IgD-negative memory B cell (primary cell): ENCODE results near the gene PDCD1LG2. TPM values are rescaled to one million over a fixed set of nuclear protein-coding genes. Genes with fewer than 3 reads are reported as not detected.

Source experiments
- H3K27ac Mint-ChIP-seq, 3 donors: one replicate each; pipeline ENCODE4 v1.8.0; 2020 to 2022; ENCODE audit warnings: mild to moderate bottlenecking in 3 of 3, mixed read lengths in 3 of 3, moderate library complexity in 1 of 3
- H3K27me3 Mint-ChIP-seq: one replicate; pipeline ENCODE4 v1.8.0; 2021; ENCODE audit warnings: mixed read lengths
- H3K36me3 Mint-ChIP-seq: one replicate; pipeline ENCODE4 v1.8.0; 2020; ENCODE audit warnings: mild to moderate bottlenecking, mixed read lengths
- H3K4me1 Mint-ChIP-seq, 3 donors: one replicate each; pipeline ENCODE4 v1.8.0; 2020 to 2022; ENCODE audit warnings: mixed read lengths in 3 of 3, mild to moderate bottlenecking in 1 of 3
- H3K4me3 Mint-ChIP-seq, 4 donors: one replicate each; pipeline ENCODE4 v1.8.0; 2020 to 2022; ENCODE audit warnings: mild to moderate bottlenecking in 4 of 4, mixed read lengths in 4 of 4, moderate library complexity in 3 of 4
- H3K9me3 Mint-ChIP-seq, 3 donors: one replicate each; pipeline ENCODE4 v1.8.0; 2020 to 2021; ENCODE audit warnings: mixed read lengths in 3 of 3, mild to moderate bottlenecking in 1 of 3
- polyA plus RNA-seq: library from polyadenylated mRNA; unstranded; fragments of 300-500 nt; fragmentation: Illumina TruSeq; gene quantifications from one replicate; pipeline ENCODE4 v1.2.3, GENCODE V29; 2021

PDCD1LG2 gene
- polyA plus RNA-seq, 1 donor from 2014 or later: 0.18 TPM

DNA sequence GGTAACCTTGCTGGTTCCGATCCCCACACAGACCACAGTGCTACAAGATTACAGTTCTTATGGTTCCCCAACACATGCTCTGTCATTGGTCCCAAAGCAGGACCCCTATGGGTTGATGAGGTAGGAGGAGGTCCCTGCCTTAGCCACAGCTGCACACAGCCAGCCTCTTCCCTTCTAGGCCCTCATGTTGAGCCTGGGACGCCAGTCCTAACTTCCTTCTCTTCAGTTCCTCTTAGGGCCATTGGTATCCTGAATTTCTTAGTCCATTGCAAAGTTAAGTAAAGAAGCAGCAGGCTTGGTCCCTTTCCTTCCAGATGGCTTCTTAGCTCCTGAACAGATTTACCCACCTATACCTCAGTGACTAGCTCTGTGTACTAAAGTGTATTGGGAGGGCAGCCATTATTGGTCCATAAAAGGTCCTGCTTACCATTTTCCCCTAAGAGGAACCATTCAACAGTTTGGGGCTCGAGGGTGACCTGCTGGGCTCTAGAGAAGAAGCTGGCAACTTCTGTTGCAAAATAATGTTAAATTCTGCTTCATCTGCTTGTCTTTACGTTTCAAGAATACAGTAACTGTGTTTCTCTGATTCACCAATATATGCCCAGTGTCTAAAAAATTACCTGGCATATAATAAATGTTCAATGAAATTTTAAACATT is 50.2 kb downstream of the PDCD1LG2 start:
- peaks cover 16 to 31% (median 27%) of the 10 kb centered on the region in 3 donors for H3K4me1 Mint-ChIP-seq
- H3K27me3 Mint-ChIP-seq: no peaks in the 10 kb centered on the region
- H3K36me3 Mint-ChIP-seq: peaks cover 2% of the 10 kb centered on the region
- H3K9me3 Mint-ChIP-seq: peaks cover 0 to 6% (median 3%) of the 10 kb centered on the region in 3 donors
- no peak overlapping the region for H3K27ac Mint-ChIP-seq
- H3K4me3 Mint-ChIP-seq: no peak overlapping the region

DNA sequence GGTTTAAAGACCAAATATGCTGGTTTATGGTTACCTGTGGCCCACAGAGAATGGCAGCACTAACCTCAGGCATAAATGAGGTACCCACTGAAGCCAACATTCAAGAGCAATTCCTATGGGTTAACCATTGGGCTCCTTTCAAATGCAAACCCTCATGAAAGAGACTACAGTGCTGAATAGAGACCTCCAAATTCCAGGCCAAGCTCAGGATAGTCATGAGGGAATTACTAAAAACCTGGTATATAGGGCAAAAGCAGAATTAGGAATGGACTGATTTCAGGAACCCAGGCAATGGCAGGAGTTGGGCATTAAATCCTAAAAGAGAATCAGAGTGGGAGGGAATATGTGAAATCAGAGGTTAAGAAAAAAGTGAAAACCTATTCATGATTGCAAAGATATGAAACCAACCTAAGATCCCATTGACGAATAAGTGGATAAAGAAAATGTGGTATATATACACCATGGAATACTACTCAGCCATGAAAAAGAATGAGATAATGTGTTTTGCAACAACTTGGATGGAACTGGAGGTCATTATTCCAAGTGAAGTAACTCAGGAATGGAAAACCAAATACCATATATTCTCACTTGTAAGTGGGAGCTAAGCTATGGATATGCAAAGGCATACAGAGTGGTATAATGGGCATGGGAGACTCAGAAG is 51.6 kb downstream of the PDCD1LG2 start:
- peaks cover 2% of the 10 kb centered on the region for H3K36me3 Mint-ChIP-seq
- H3K4me1 Mint-ChIP-seq: peaks cover 21 to 35% (median 31%) of the 10 kb centered on the region in 3 donors

DNA sequence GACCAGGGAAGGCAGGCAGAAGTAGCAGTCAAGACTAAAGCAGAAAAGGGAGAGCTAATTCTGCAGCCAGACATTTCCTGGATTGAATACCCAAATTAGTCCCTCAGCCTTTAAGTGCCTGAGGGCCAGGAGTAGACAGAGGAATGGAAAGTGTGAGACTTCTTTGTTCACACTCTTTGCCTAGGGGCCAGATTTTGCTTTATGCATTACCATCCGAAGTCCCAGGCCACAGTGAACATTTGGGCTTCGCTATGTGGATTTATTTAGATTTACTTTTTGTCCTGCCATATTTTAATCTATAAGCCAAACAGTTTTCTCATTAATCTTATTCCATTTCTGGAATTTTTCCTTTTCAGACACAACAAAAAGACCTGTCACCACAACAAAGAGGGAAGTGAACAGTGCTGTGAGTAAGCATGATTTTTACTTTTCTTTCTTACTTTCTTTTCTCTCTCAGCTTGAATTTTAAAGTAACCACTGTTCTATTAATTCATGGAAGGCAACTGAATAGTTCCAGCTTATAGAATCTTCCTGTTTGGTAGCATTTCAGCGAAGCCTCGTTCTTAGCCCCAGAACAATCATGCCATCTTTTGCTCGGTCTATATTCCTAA is 52.6 kb downstream of the PDCD1LG2 start:
- Mint-ChIP-seq H3K4me1 (peaks cover 17 to 25% (median 24%) of the 10 kb centered on the region in 3 donors), H3K27ac (no peak overlapping the region), H3K27me3 (no peaks in the 10 kb centered on the region), H3K4me3 (no peak overlapping the region), H3K36me3 (peaks cover 2% of the 10 kb centered on the region), H3K9me3 (peaks cover 0 to 6% (median 3%) of the 10 kb centered on the region in 3 donors)

More for the DNA sequence above, 51.6 kb downstream of the PDCD1LG2 start:
- Mint-ChIP-seq H3K27me3 (no peaks in the 10 kb centered on the region), H3K27ac (no peak overlapping the region), H3K4me3 (no peak overlapping the region), H3K9me3 (peaks cover 0 to 6% (median 3%) of the 10 kb centered on the region in 3 donors)

DNA sequence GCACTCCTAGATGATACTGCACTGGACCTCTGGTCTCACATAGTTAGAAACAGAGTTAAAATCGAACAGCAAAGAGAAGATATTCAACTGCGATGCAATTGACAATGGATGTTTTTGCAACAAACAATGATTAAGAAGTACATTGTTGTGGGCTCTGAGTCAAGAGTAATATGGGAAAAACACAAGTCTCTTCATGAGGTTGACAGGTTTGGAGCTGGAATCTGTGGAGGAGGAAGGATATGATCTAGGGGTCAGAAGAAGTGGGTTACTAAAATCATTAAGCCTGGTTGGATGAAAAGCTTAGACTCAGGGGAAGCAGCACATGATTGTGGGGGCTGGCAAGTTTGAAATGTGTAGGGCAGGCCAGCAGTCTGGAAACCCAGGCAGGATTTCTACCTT is 53.1 kb downstream of the PDCD1LG2 start:
- H3K9me3 Mint-ChIP-seq: peaks cover 0 to 6% (median 3%) of the 10 kb centered on the region in 3 donors
- no peaks in the 10 kb centered on the region for H3K27me3 Mint-ChIP-seq
- H3K4me3 Mint-ChIP-seq: no peak overlapping the region
- peaks cover 2% of the 10 kb centered on the region for H3K36me3 Mint-ChIP-seq
- H3K27ac Mint-ChIP-seq: no peak overlapping the region
- peaks cover 12 to 21% (median 20%) of the 10 kb centered on the region in 3 donors for H3K4me1 Mint-ChIP-seq

DNA sequence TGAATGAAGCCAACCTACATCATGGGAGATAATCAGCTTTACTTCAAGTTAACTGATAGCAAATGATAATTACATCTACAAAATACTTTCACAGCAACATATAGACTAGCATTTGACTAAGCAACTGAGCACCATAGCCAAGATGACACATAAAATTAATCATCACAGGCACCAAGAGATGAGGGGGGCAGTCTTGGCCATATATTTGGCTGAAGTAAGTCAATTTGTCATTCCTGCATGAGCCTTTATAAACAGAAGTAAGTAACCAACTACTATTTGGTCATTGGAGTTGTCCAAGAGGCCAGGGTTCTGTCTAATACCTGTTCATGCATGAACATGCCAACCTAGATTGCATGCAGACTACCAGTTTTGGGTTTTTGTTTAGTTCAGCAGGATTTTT is 53.6 kb downstream of the PDCD1LG2 start:
- Mint-ChIP-seq H3K27ac (no peak overlapping the region), H3K4me3 (no peak overlapping the region), H3K27me3 (no peaks in the 10 kb centered on the region), H3K4me1 (peaks cover 14 to 19% (median 16%) of the 10 kb centered on the region in 3 donors), H3K36me3 (peaks cover 2% of the 10 kb centered on the region), H3K9me3 (peaks cover 0 to 6% (median 3%) of the 10 kb centered on the region in 3 donors)

DNA sequence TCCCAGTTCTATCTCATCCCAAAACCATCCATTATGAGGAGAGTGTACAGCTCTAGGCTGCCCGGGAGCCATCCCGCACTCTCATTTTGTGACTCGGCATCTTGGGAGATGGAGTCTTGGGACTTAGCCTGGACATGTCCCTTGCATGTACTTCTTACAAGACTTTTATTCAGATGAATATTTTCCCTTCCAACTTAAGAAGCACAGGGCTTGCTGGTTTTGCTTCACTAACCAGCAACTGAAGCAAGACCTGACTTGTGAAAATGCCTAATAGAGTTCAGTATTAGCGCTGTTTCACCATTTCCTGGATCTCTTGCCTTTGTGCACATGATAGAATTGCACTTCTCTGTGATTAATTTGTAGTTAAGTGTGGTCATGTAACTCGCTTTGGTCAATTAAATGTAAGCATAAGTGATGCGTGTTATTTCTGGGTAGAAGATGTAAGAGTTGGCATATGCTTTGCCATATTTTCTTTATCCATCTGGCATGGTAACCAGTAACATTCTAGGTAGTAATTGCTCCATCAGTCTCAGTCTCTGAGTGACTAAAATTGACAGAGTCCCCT is 55.8 kb downstream of the PDCD1LG2 start:
- Mint-ChIP-seq H3K27ac (no peak overlapping the region), H3K27me3 (no peaks in the 10 kb centered on the region)

DNA sequence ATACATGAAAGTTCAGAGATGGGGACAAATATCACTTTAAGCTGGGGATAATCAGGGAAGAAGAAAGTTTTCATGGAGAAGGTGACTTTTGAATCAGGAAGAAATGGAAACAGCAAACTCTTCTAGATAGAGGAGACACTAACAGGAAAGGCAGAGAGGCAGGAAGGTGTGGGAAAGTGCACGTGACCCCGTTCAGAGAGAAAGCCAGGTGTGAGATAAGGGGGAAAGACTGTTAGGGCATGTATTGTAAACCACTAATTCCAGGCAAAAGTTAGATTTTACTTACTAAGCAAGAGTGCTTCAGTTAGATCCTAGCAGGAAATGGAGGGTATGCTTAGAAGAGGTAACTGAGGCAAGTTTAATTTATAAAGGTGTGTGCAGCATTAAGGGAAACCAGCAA is 58.5 kb downstream of the PDCD1LG2 start:
- H3K27me3 Mint-ChIP-seq: no peaks in the 10 kb centered on the region
- peaks cover 6 to 14% (median 11%) of the 10 kb centered on the region in 3 donors for H3K4me1 Mint-ChIP-seq
- no peak overlapping the region for H3K4me3 Mint-ChIP-seq
- peaks cover 4% of the 10 kb centered on the region for H3K36me3 Mint-ChIP-seq
- no peak overlapping the region for H3K27ac Mint-ChIP-seq
- no peaks in the 10 kb centered on the region for H3K9me3 Mint-ChIP-seq

More for the DNA sequence above, 55.8 kb downstream of the PDCD1LG2 start:
- Mint-ChIP-seq H3K4me3 (no peak overlapping the region), H3K36me3 (peaks cover 3% of the 10 kb centered on the region), H3K4me1 (peaks cover 11 to 16% (median 11%) of the 10 kb centered on the region in 3 donors), H3K9me3 (peaks cover 0 to 6% (median 3%) of the 10 kb centered on the region in 3 donors)

DNA sequence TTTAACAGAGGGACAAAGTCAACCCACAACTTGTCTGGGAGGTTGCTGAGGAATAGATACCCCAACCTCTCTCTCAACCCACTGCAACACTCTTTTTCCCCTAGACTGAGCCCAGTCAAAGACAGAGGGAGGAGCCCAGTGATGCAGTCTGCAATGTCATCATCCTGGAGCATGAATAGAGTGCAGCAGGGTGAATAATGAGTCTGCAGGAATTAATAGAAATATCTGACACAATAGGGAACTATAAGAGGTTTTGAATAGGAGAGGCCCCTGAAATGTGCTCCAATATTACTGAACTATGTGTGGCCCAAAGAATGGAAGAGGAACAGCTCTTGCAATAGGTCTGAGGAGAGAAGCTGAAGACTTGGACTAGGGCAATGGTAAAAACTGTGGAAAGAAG is 59.1 kb downstream of the PDCD1LG2 start:
- Mint-ChIP-seq H3K4me3 (no peak overlapping the region), H3K36me3 (peaks cover 4% of the 10 kb centered on the region), H3K4me1 (peaks cover 6 to 14% (median 11%) of the 10 kb centered on the region in 3 donors)

DNA sequence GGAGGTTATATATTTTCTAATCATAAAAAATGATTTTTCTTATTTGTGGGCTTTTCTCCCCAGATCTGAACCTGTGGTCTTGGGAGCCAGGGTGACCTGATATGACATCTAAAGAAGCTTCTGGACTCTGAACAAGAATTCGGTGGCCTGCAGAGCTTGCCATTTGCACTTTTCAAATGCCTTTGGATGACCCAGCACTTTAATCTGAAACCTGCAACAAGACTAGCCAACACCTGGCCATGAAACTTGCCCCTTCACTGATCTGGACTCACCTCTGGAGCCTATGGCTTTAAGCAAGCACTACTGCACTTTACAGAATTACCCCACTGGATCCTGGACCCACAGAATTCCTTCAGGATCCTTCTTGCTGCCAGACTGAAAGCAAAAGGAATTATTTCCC is 59.6 kb downstream of the PDCD1LG2 start:
- peaks cover 0 to 2% (median 0%) of the 10 kb centered on the region in 3 donors for H3K9me3 Mint-ChIP-seq
- peaks cover 6% of the 10 kb centered on the region for H3K36me3 Mint-ChIP-seq
- no peak overlapping the region for H3K27ac Mint-ChIP-seq
- no peaks in the 10 kb centered on the region for H3K27me3 Mint-ChIP-seq
- H3K4me3 Mint-ChIP-seq: no peak overlapping the region
- H3K4me1 Mint-ChIP-seq: peaks cover 6 to 14% (median 11%) of the 10 kb centered on the region in 3 donors

More for the DNA sequence above, 59.1 kb downstream of the PDCD1LG2 start:
- Mint-ChIP-seq H3K27ac (no peak overlapping the region), H3K9me3 (no peaks in the 10 kb centered on the region), H3K27me3 (no peaks in the 10 kb centered on the region)

DNA sequence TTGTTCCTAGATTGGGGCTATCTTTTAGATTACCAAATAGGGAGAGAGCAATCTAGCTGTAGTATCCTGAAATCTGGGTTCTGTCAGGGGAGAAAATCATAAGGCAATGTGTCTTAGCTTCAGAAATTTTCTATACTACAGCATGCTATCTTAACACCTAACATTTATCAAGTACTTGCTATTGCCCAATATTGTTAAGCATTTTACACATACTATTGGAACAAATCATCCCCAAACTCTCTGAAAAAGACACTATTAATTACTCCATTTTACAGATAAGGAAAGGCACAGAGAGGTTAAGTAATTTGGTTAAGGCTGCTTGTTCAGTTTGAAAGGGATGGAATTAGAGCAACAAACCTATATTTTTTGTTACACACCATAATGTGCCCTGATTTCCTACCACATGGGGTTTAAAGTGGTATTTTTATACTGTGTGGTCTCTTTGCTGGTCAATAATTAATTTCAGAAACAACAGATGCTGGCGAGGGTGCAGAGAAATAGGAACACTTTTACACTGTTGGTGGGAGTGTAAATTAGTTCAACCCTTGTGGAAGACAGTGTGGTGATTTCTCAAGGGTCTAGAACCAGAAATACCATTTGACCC is 61.4 kb downstream of the PDCD1LG2 start:
- Mint-ChIP-seq H3K27me3 (no peaks in the 10 kb centered on the region), H3K4me3 (no peak overlapping the region), H3K36me3 (peaks cover 6% of the 10 kb centered on the region), H3K4me1 (peaks cover 1 to 9% (median 6%) of the 10 kb centered on the region in 3 donors), H3K27ac (no peak overlapping the region), H3K9me3 (peaks cover 0 to 4% (median 0%) of the 10 kb centered on the region in 3 donors)

DNA sequence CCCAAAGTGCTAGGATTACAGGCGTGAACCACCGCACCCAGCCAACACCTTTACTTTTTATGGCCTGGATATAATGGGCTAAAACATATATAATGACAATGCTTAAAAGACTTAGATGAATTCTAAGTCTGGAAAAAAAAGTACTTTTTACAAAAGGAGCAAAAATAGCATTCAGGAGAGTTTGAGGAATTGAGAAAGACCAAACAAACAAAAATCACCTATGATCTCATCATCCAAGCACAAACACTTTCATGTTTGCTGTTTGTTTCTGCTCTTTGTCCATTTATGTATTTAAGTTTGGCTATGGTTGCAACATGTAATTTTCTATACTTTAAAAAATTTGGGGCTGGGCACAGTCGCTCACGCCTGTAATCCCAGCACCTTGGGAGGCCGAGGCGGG is 63.8 kb downstream of the PDCD1LG2 start:
- peaks cover 9% of the 10 kb centered on the region for H3K36me3 Mint-ChIP-seq
- no peak overlapping the region for H3K27ac Mint-ChIP-seq
- H3K4me3 Mint-ChIP-seq: no peak overlapping the region
- H3K27me3 Mint-ChIP-seq: no peaks in the 10 kb centered on the region
- peaks cover 0 to 4% (median 0%) of the 10 kb centered on the region in 3 donors for H3K9me3 Mint-ChIP-seq
- peaks cover 0 to 5% (median 1%) of the 10 kb centered on the region in 3 donors for H3K4me1 Mint-ChIP-seq

DNA sequence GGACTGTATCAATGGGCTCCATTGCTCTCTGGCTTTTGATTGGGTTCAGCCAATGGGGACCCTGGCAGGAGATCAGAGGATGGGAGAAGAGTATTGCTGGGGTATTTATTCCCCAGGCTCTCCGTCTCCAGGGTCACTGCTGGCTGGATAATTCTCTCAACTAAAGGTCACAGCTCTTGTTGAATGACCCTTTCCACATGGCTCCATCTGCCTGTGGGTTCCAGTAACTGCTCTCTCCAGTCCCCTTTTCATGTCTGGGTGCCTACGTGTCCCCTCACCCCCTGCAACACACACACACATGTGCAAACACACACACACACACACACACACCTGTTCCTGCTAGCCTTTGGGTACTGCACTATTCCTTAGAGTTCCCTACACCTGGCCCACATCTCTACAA is 64.7 kb downstream of the PDCD1LG2 start:
- Mint-ChIP-seq H3K4me3 (no peak overlapping the region), H3K9me3 (peaks cover 0 to 4% (median 0%) of the 10 kb centered on the region in 3 donors), H3K4me1 (peaks cover 0 to 4% (median 4%) of the 10 kb centered on the region in 3 donors), H3K27me3 (no peaks in the 10 kb centered on the region), H3K27ac (no peak overlapping the region), H3K36me3 (peaks cover 9% of the 10 kb centered on the region)

DNA sequence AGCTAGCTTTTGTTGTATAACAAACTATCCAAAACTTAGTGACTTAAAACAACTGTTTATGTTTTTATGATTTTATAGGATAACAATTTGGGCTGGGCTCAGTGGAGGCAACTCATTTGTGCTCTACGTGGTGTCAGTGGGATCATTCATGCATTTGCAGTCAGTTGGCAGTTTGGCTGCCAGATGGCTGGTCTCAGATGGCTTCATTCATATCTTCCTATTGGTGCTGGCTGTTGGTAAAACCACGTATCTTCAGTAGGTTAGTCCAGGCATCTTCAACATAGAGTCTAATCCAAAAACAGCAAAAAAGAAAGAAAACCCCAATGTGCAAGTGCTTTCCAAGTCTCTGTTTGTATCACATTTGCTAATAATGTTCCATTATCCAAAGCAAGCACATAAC is 66.9 kb downstream of the PDCD1LG2 start:
- H3K4me3 Mint-ChIP-seq: no peak overlapping the region
- peaks cover 0 to 4% (median 0%) of the 10 kb centered on the region in 3 donors for H3K9me3 Mint-ChIP-seq
- no peaks in the 10 kb centered on the region for H3K27me3 Mint-ChIP-seq
- peak overlapping the region in 1 of 3 donors; percentile 74 for H3K27ac Mint-ChIP-seq
- H3K36me3 Mint-ChIP-seq: peaks cover 7% of the 10 kb centered on the region
- peaks cover 1 to 9% (median 4%) of the 10 kb centered on the region in 3 donors for H3K4me1 Mint-ChIP-seq

DNA sequence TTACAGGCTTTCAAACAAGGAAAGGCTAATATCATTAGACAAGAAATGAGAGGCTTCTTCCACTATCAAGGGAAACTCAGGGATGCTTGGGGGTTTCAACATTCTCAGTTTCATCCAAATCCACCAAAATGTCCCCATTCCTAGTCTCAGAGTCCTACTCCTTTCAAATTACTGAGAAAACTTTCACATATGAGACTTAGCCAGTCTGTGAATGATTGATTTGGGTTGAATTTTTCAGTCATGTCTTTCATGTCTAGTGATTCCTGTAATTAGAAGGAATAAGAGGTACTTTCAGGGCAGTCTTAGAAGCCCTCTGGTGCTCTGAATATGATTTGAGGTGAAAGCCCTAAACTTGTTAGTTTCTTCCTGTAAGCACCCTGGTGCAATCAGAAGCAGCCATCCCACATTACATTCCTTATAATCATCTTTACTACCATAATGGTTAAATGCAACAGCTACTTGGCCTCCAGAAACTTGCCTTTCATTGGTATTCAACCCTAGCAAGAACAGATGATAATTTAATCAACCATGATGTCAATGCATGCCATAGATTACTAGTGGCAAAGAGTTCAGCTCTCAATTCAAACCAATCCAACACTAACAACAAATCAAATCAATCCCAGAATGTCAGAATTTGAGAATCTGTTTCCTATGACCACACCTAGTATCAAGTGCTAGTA is 67.8 kb downstream of the PDCD1LG2 start:
- no peak overlapping the region for H3K4me3 Mint-ChIP-seq
- H3K27me3 Mint-ChIP-seq: no peaks in the 10 kb centered on the region
- peaks cover 6 to 14% (median 9%) of the 10 kb centered on the region in 3 donors for H3K4me1 Mint-ChIP-seq
- no peak overlapping the region for H3K27ac Mint-ChIP-seq
- H3K36me3 Mint-ChIP-seq: peaks cover 5% of the 10 kb centered on the region
- peaks cover 0 to 4% (median 0%) of the 10 kb centered on the region in 3 donors for H3K9me3 Mint-ChIP-seq
